Activated naive CD4-positive, alpha-beta T cell treated with anti-CD3 and anti-CD28 coated beads for 36 hours (primary cell): ENCODE data around the gene SHBG. TPM values are rescaled to one million over a fixed set of nuclear protein-coding genes. Genes with fewer than 3 reads are reported as not detected.
"Not testable (repeated sequence)": the region's sequence is repeated elsewhere in the genome, so short reads cannot be mapped to it uniquely, and the experiment has no call there.

Experiments used
- CTCF ChIA-PET: fragments of 350-600 bp; sonication (Branson Sonifier 250); formaldehyde crosslinking; loops from one replicate; lab custom pipeline; 2021; ENCODE audit warnings: antibody characterized with exemption; lab: Charles Lee
- DNase-seq: peaks from one replicate; pipeline ENCODE4 v3.0.0-alpha.2; 2020
- H3K27ac Mint-ChIP-seq: one replicate; pipeline ENCODE4 v1.8.0; 2021; ENCODE audit warnings: mild to moderate bottlenecking, mixed read lengths
- H3K27me3 Mint-ChIP-seq: one replicate; pipeline ENCODE4 v1.8.0; 2021; ENCODE audit warnings: low read depth, mixed read lengths
- H3K36me3 Mint-ChIP-seq: one replicate; pipeline ENCODE4 v1.8.0; 2021; ENCODE audit warnings: low read depth, mixed read lengths
- H3K4me1 Mint-ChIP-seq: one replicate; pipeline ENCODE4 v1.8.0; 2021; ENCODE audit warnings: low read depth, mixed read lengths
- H3K4me3 Mint-ChIP-seq: one replicate; pipeline ENCODE4 v1.8.0; 2021; ENCODE audit warnings: mild to moderate bottlenecking, moderate library complexity, mixed read lengths
- H3K9me3 Mint-ChIP-seq: one replicate; pipeline ENCODE4 v1.8.0; 2021; ENCODE audit warnings: mixed read lengths
- intact Hi-C: fragments of 100-400 bp; cut with micrococcal nuclease; formaldehyde crosslinking; loops from one replicate; pipeline ENCODE4 v1.15.1; 2023
- total RNA-seq, 2 experiments: library from RNA; stranded (reverse); gene quantifications; one replicate each; pipeline ENCODE4 v1.2.3, GENCODE V29; 2021

SHBG gene
- total RNA-seq, 2 experiments from 2014 or later: not detected

- Mint-ChIP-seq H3K4me3 (no peak overlapping the region), H3K4me1 (peaks cover 2% of the 10 kb centered on the region), H3K36me3 (no peaks in the 10 kb centered on the region), H3K27me3 (no peaks in the 10 kb centered on the region), H3K27ac (no peak overlapping the region), H3K9me3 (no peaks in the 10 kb centered on the region)
- peak; percentile 60 for DNase-seq
- CTCF ChIA-PET: interaction anchor here (0.6 to 5.6 kb wide), 17 partner anchors 10 to 262 kb away, joined by 3 to 56 read pairs (median 4); partner anchors contain the start of genes ATP1B2, FXR2, TP53 and WRAP53
- intact Hi-C loops: loop anchor here (1.0 kb wide), 2 partner anchors 56 to 85 kb away; partner anchors contain the start of genes DNAH2 and WRAP53
Measured at GRCh38 chr17:7632492-7632894, 2.6 kb downstream of the SHBG start.

- DNase-seq: no peak
- intact Hi-C loops: no loop called here
Measured at GRCh38 chr17:7633093-7633492, 3.2 kb downstream of the SHBG start.

GRCh38 chr17:7634384-7634783, 4.4 kb downstream of the SHBG start:
- no peak overlapping the region for H3K27ac Mint-ChIP-seq
- peak; percentile 59 for DNase-seq

More at GRCh38 chr17:7633093-7633492, 3.2 kb downstream of the SHBG start:
- Mint-ChIP-seq H3K4me3 (no peak overlapping the region), H3K4me1 (no peaks in the 10 kb centered on the region), H3K9me3 (no peaks in the 10 kb centered on the region), H3K36me3 (no peaks in the 10 kb centered on the region), H3K27me3 (no peaks in the 10 kb centered on the region), H3K27ac (no peak overlapping the region)
- CTCF ChIA-PET: interaction anchor here (0.6 to 5.6 kb wide), 13 partner anchors 9 to 111 kb away, joined by 3 to 56 read pairs (median 4); partner anchors contain the start of genes FXR2, TP53 and WRAP53

GRCh38 chr17:7636163-7636562, 6.2 kb downstream of the SHBG start:
- no peaks in the 10 kb centered on the region for H3K36me3 Mint-ChIP-seq
- CTCF ChIA-PET: interaction anchor here (1.7 kb wide), 1 partner anchor 51 kb away, joined by 6 read pairs; the partner anchor contains the start of gene TP53
- intact Hi-C loops: no loop called here
- no peak overlapping the region for H3K4me3 Mint-ChIP-seq
- no peak overlapping the region for H3K27ac Mint-ChIP-seq
- no peaks in the 10 kb centered on the region for H3K4me1 Mint-ChIP-seq
- DNase-seq: no peak
- no peaks in the 10 kb centered on the region for H3K9me3 Mint-ChIP-seq
- no peaks in the 10 kb centered on the region for H3K27me3 Mint-ChIP-seq

More at GRCh38 chr17:7634384-7634783, 4.4 kb downstream of the SHBG start:
- intact Hi-C loops: no loop called here
- no peaks in the 10 kb centered on the region for H3K27me3 Mint-ChIP-seq
- no peaks in the 10 kb centered on the region for H3K9me3 Mint-ChIP-seq
- no peak overlapping the region for H3K4me3 Mint-ChIP-seq
- CTCF ChIA-PET: interaction anchor here (0.6 to 5.6 kb wide), 5 partner anchors 12 to 183 kb away, joined by 3 to 56 read pairs (median 3); partner anchors contain the start of genes TP53 and WRAP53
- no peaks in the 10 kb centered on the region for H3K36me3 Mint-ChIP-seq
- H3K4me1 Mint-ChIP-seq: no peaks in the 10 kb centered on the region

GRCh38 chr17:7640783-7641182, 10.8 kb downstream of the SHBG start:
- intact Hi-C loops: no loop called here
- DNase-seq: no peak
- Mint-ChIP-seq H3K4me1 (peaks cover 10% of the 10 kb centered on the region), H3K36me3 (no peaks in the 10 kb centered on the region), H3K27ac (no peak overlapping the region), H3K27me3 (no peaks in the 10 kb centered on the region), H3K4me3 (no peak overlapping the region), H3K9me3 (peaks cover 1% of the 10 kb centered on the region)
- CTCF ChIA-PET: interaction anchor here (0.6 to 1.0 kb wide), 2 partner anchors 29 to 47 kb away, joined by 3 read pairs; partner anchors contain the start of gene TP53

GRCh38 chr17:7641635-7642034, 11.7 kb downstream of the SHBG start:
- intact Hi-C loops: not testable (repeated sequence)
- CTCF ChIA-PET: interaction anchor here (0.6 to 2.0 kb wide), 6 partner anchors 9 to 48 kb away, joined by 3 to 13 read pairs (median 3); partner anchors contain the start of gene TP53
- DNase-seq: peak; percentile 46

GRCh38 chr17:7644775-7645174, 14.8 kb downstream of the SHBG start:
- Mint-ChIP-seq H3K4me3 (no peak overlapping the region), H3K36me3 (no peaks in the 10 kb centered on the region), H3K4me1 (peaks cover 11% of the 10 kb centered on the region), H3K9me3 (peaks cover 1% of the 10 kb centered on the region), H3K27me3 (peaks cover under 1% of the 10 kb centered on the region), H3K27ac (no peak overlapping the region)
- intact Hi-C loops: no loop called here
- CTCF ChIA-PET: no interaction called here
- DNase-seq: no peak

More at GRCh38 chr17:7641635-7642034, 11.7 kb downstream of the SHBG start:
- H3K4me3 Mint-ChIP-seq: peak overlapping the region; percentile 69
- H3K27ac Mint-ChIP-seq: peak overlapping the region; percentile 54
- not testable (repeated sequence) for H3K4me1 Mint-ChIP-seq, H3K9me3 Mint-ChIP-seq, H3K27me3 Mint-ChIP-seq, H3K36me3 Mint-ChIP-seq

GRCh38 chr17:7646457-7646856, 16.5 kb downstream of the SHBG start:
- H3K27ac Mint-ChIP-seq: no peak overlapping the region
- H3K36me3 Mint-ChIP-seq: no peaks in the 10 kb centered on the region
- H3K4me3 Mint-ChIP-seq: no peak overlapping the region
- H3K9me3 Mint-ChIP-seq: peaks cover 1% of the 10 kb centered on the region
- CTCF ChIA-PET: interaction anchor here (0.6 kb wide), 1 partner anchor 12 kb away, joined by 3 read pairs; no protein-coding TSS in a partner anchor
- DNase-seq: no peak
- intact Hi-C loops: no loop called here
- peaks cover 13% of the 10 kb centered on the region for H3K27me3 Mint-ChIP-seq
- H3K4me1 Mint-ChIP-seq: peaks cover 25% of the 10 kb centered on the region

GRCh38 chr17:7647018-7647417, 17.1 kb downstream of the SHBG start:
- DNase-seq: no peak
- intact Hi-C loops: no loop called here
- peaks cover 25% of the 10 kb centered on the region for H3K4me1 Mint-ChIP-seq
- CTCF ChIA-PET: interaction anchor here (0.6 kb wide), 1 partner anchor 12 kb away, joined by 3 read pairs; no protein-coding TSS in a partner anchor
- H3K36me3 Mint-ChIP-seq: no peaks in the 10 kb centered on the region
- no peaks in the 10 kb centered on the region for H3K9me3 Mint-ChIP-seq
- H3K27ac Mint-ChIP-seq: no peak overlapping the region
- peaks cover 16% of the 10 kb centered on the region for H3K27me3 Mint-ChIP-seq
- no peak overlapping the region for H3K4me3 Mint-ChIP-seq

- H3K4me3 Mint-ChIP-seq: peak within 1 kb of the TSS; percentile 62
Measured at GRCh38 chr17:7650509-7651096, 20.7 kb downstream of the SHBG start, which contains the start of gene ATP1B2. ATP1B2 (plus strand) TSS chr17:7650926; CDS start chr17:7651519, 593 bp downstream.

GRCh38 chr17:7651097-7651664, 21.2 kb downstream of the SHBG start:
- Mint-ChIP-seq H3K9me3 (no peaks in the 10 kb centered on the region), H3K36me3 (no peaks in the 10 kb centered on the region), H3K4me3 (peak overlapping the region; percentile 62), H3K27ac (no peak overlapping the region), H3K4me1 (peaks cover 18% of the 10 kb centered on the region), H3K27me3 (peaks cover 22% of the 10 kb centered on the region)
- DNase-seq: no peak
- CTCF ChIA-PET: interaction anchor here (2.4 to 2.9 kb wide), 2 partner anchors 20 to 36 kb away, joined by 12 to 20 read pairs; partner anchors contain the start of genes SHBG, TP53 and WRAP53
- intact Hi-C loops: loop anchor here (5.0 kb wide), 1 partner anchor 66 kb away; the partner anchor contains the start of gene DNAH2

More at GRCh38 chr17:7650509-7651096, 20.7 kb downstream of the SHBG start, which contains the start of gene ATP1B2:
- H3K27ac Mint-ChIP-seq: no peak within 1 kb of the TSS
- peak; percentile 78 for DNase-seq
- intact Hi-C loops: loop anchor here (1.0 to 5.0 kb wide), 2 partner anchors 35 to 67 kb away; partner anchors contain the start of gene DNAH2
- H3K9me3 Mint-ChIP-seq: no peaks in the 10 kb centered on the region
- peaks cover 18% of the 10 kb centered on the region for H3K4me1 Mint-ChIP-seq
- H3K27me3 Mint-ChIP-seq: peaks cover 22% of the 10 kb centered on the region
- no peaks in the 10 kb centered on the region for H3K36me3 Mint-ChIP-seq
- CTCF ChIA-PET: interaction anchor here (2.4 to 2.9 kb wide), 2 partner anchors 19 to 37 kb away, joined by 12 to 20 read pairs; partner anchors contain the start of genes SHBG, TP53 and WRAP53
